Left ventricle myocardium inferior (tissue), 1 donor: ENCODE results near the gene BEND3. TPM values are rescaled to one million over a fixed set of nuclear protein-coding genes. Genes with fewer than 3 reads are reported as not detected.

Experiments used
- DNase-seq: peaks from one replicate; pipeline ENCODE4 v3.0.0-alpha.2; 2020
- H3K27ac ChIP-seq: fragments of 200-600 bp; replicated peaks from 2 replicates; pipeline ENCODE4 v1.8.0; 2021
- H3K27me3 ChIP-seq: fragments of 200-600 bp; 2 replicates; pipeline ENCODE4 v1.8.0; 2021; ENCODE audit warnings: low read depth
- H3K36me3 ChIP-seq: fragments of 200-600 bp; 2 replicates; pipeline ENCODE4 v1.8.0; 2021
- H3K4me1 ChIP-seq: fragments of 200-600 bp; 2 replicates; pipeline ENCODE4 v1.8.0; 2021
- H3K4me3 ChIP-seq: fragments of 200-600 bp; 2 replicates; pipeline ENCODE4 v1.8.0; 2021; ENCODE audit warnings: mild to moderate bottlenecking, moderate library complexity
- H3K9me3 ChIP-seq: fragments of 200-600 bp; replicated peaks from 2 replicates; pipeline ENCODE4 v1.8.0; 2021
- CTCF ChIP-seq: fragments of 200-600 bp; IDR thresholded peaks from 2 replicates; pipeline ENCODE4 v1.8.0; 2021; ENCODE audit warnings: antibody characterized with exemption, mild to moderate bottlenecking, borderline replicate concordance
- intact Hi-C: fragments of 100-400 bp; cut with micrococcal nuclease; formaldehyde crosslinking; loops from one replicate; pipeline ENCODE4 v1.11.0; 2022
- total RNA-seq: library from RNA; stranded (reverse); fragmentation: NEBNext Ultra II Directional; extraction: Animal tissue kit (Norgen Biotek cat#: 25700); gene quantifications from one replicate; pipeline ENCODE4 v1.2.1, GENCODE V29; 2021
- donor health status: DM: no; HTN: yes; CAD: no; lungs with severe emphysema.

The BEND3 gene
- total RNA-seq, 1 donor from 2014 or later = 1.5 TPM

GRCh38 chr6:107114213-107114925, 946 bp downstream of the BEND3 start:
- Histone ChIP-seq H3K4me3 (peak overlapping the region; percentile 83), H3K4me1 (peaks cover 24% of the 10 kb centered on the region), H3K27me3 (peaks cover 6% of the 10 kb centered on the region), H3K9me3 (no peaks in the 10 kb centered on the region), H3K36me3 (no peaks in the 10 kb centered on the region), H3K27ac (peak overlapping the region; percentile 63)
- peak; percentile 94 for TF ChIP-seq CTCF
- DNase-seq = peak; percentile 89
- intact Hi-C loops = no loop called here

- H3K9me3 ChIP-seq = no peaks in the 10 kb centered on the region
- no peak overlapping the region for H3K27ac ChIP-seq
- peaks cover 9% of the 10 kb centered on the region for H3K4me1 ChIP-seq
- intact Hi-C loops = no loop called here
- H3K36me3 ChIP-seq = no peaks in the 10 kb centered on the region
- no peaks in the 10 kb centered on the region for H3K27me3 ChIP-seq
- no peak overlapping the region for H3K4me3 ChIP-seq
- TF ChIP-seq CTCF = no peak
- no peak for DNase-seq
These were observed 5.1 kb downstream of the BEND3 start for GRCh38 chr6:107110200-107110599.

- peaks cover under 1% of the 10 kb centered on the region for H3K4me1 ChIP-seq
- no peak for DNase-seq
- intact Hi-C loops = no loop called here
- H3K9me3 ChIP-seq = no peaks in the 10 kb centered on the region
- no peak overlapping the region for H3K4me3 ChIP-seq
- H3K27ac ChIP-seq = no peak overlapping the region
- TF ChIP-seq CTCF = no peak
- H3K36me3 ChIP-seq = no peaks in the 10 kb centered on the region
- no peaks in the 10 kb centered on the region for H3K27me3 ChIP-seq
These were observed 7.0 kb downstream of the BEND3 start for GRCh38 chr6:107108201-107108890.

- H3K27ac ChIP-seq = no peak overlapping the region
- no peak for TF ChIP-seq CTCF
- H3K9me3 ChIP-seq = no peaks in the 10 kb centered on the region
- no peak for DNase-seq
- H3K36me3 ChIP-seq = no peaks in the 10 kb centered on the region
- H3K4me1 ChIP-seq = no peaks in the 10 kb centered on the region
- no peak overlapping the region for H3K4me3 ChIP-seq
- H3K27me3 ChIP-seq = no peaks in the 10 kb centered on the region
- intact Hi-C loops = no loop called here
These were observed 7.5 kb downstream of the BEND3 start for GRCh38 chr6:107107791-107108190.

GRCh38 chr6:107106165-107106564, 9.2 kb downstream of the BEND3 start:
- Histone ChIP-seq H3K9me3 (no peaks in the 10 kb centered on the region), H3K4me3 (no peak overlapping the region), H3K36me3 (no peaks in the 10 kb centered on the region), H3K27me3 (no peaks in the 10 kb centered on the region), H3K27ac (no peak overlapping the region), H3K4me1 (peaks cover under 1% of the 10 kb centered on the region)
- intact Hi-C loops = no loop called here
- TF ChIP-seq CTCF = no peak
- no peak for DNase-seq
